GM12872 (cell line): ENCODE results near the gene ARHGEF16.

Experiments
- CTCF ChIP-seq: IDR thresholded peaks from 3 replicates; pipeline ENCODE4 v1.5.1; 2011; ENCODE audit warnings: low read depth, mild to moderate bottlenecking, low read length, moderate library complexity; ENCODE audit not compliant: insufficient read depth

The ARHGEF16 gene

DNA sequence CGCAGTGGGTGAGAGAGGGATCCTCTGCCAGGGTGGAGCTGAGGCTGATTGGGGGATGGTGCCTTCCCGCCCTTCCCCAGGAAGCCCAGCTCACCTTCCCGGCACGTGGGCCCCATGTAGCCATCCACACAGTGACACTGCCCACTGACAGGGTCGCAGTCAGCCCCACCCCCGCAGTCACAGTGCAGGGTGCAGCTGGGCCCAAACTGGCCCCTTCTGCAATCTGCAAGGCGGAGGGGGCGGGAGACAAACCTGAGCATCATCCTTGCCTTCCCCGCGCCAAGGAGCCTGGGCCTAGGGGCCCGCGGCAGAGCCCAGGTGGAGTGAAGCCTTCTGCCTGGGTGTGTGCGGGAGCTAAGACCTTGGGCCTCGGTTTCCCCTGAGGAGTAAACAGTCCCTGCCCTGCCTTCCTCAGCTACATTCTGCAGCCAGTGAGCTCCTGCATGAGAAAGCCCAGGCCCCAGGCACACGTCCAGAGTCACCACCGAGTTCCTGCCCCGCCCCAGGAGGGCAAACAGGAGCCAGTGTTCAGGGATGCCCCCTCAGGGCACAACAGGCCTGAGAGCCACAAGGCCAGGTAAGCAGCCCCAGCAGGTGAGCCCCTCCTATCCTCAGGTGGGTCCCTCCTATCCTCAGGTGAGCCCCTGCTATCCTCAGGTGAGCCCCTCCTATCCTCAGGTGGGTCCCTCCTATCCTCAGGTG lies 38.2 kb downstream of the ARHGEF16 start:
- TF ChIP-seq CTCF: no peak

DNA sequence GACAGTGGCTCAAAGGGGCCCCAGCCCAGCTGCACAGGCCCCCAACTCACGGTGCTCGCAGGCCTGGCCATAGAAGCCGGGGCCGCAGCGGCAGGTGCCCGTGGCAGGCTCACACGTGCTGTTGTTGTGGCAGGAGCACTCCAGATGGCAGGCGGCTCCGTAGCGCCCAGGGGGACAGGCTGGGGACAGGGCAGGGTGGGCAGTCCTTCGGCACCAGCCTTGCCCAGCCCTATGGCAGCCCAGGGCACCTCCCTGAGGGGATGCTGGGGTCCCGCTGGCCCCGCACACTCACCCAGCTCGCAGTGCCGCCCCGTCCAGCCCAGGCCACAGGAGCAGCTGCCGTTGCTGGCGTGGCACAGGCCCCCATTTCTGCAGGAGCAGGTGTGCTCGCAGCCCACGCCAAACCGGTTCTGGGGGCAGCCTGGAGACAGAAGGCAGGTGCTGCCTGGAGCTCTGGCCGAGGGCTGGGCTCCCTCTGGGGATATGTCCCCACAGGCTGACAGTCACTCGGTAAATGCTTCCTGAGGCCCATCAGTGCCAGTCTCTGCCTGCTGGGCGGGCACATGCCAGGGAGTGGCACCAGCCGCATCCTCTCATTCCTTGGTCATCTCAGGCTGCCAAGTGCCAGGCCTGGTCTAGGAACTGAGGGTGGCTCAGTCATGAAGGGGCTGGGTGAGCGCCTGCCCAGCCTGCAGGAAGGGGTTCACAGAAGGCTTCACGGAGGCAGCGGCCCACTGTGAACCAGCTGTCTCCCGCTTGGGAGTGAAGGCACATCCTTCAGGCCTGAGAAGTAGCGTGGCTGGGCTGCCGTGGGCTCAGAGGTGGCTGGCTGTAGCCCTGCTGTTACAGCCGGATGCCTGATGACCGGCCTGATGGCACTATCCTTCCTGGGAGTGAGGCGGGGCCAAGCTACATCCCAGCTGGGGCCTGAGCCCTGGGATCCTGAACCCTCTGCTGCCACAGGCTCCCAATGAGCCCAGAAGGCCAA lies 40.1 kb downstream of the ARHGEF16 start:
- no peak for TF ChIP-seq CTCF

GRCh38 chr1:3495776-3496745 lies 41.6 kb downstream of the ARHGEF16 start:
- no peak for TF ChIP-seq CTCF

- no peak for TF ChIP-seq CTCF
Observed at GRCh38 chr1:3496916-3497315, 42.5 kb downstream of the ARHGEF16 start.

- no peak for TF ChIP-seq CTCF
Observed at GRCh38 chr1:3497521-3497920, 43.1 kb downstream of the ARHGEF16 start.

DNA sequence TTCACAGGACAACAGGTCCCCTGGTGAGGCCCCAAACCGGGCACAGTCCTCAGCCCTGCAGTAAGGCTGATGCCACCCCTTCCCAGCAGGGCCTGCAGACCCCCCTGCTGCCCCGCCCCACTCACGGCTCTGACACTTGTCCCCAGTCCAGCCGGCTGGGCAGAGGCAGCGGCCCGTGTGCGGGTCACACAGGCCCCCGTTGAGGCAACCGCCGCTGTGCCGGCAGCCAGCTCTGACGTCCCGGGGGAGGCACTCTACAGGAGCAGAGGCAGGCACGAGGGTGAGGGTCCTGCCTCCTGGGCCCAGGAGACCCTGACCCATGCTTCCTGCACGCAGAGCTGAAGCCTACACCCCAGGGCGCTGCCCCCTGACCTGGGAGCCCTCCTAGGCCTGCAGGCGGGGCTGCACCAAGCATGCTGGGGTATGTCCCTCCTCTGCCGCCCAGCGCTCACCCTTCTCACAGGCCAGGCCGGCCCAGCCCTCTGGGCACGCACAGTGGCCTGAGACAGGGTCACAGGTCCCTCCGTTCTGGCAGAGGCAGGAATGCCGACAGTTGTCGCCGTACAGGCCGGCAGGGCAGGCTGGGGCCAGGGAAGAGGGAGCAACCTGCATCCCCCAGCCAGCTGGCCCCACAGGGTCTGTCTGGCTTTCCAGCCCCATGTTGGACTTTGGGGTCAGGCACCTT lies 43.9 kb downstream of the ARHGEF16 start:
- no peak for TF ChIP-seq CTCF
